ENCODE measurements around the gene AGMAT.

GRCh38 chr1:15531003-15531402, 53.8 kb downstream of the AGMAT start:
- no peak for TF ChIP-seq CTCF (IDR thresholded peaks at IDR 0.05 in 4 of 5, conservative IDR thresholded peaks at IDR 0.05 in 1 of 5)
- no peak for TF ChIP-seq POLR2A (IDR thresholded peaks at IDR 0.05)
